Smooth muscle cell (in vitro differentiated cells): ENCODE data around the gene TRIM65. TPM values are rescaled to one million over a fixed set of nuclear protein-coding genes. Genes with fewer than 3 reads are reported as not detected.
"Not testable (repeated sequence)": the region's sequence is repeated elsewhere in the genome, so short reads cannot be mapped to it uniquely, and the experiment has no call there.

Experiments
- DNase-seq: peaks from one replicate; lab custom pipeline; 2025; ENCODE audit not compliant: unreplicated experiment; lab: John Stamatoyannopoulos, UW
- H2AFZ ChIP-seq: fragments of 200-600 bp; sonication (generic); 2 replicates; pipeline ENCODE4 v1.6.0; 2016; ENCODE audit warnings: antibody characterized with exemption, low read depth, mild to moderate bottlenecking
- H3F3A ChIP-seq: fragments of 200-600 bp; sonication (generic); 2 replicates; pipeline ENCODE4 v1.6.0; 2017; ENCODE audit warnings: antibody characterized with exemption, low read depth
- H3K27ac ChIP-seq: fragments of 200-600 bp; sonication (generic); 2 replicates; pipeline ENCODE4 v1.5.1; 2016; ENCODE audit warnings: low read depth, mild to moderate bottlenecking
- H3K27me3 ChIP-seq: fragments of 200-600 bp; sonication (generic); 2 replicates; pipeline ENCODE4 v1.6.1; 2016; ENCODE audit warnings: low read depth, mild to moderate bottlenecking
- H3K36me3 ChIP-seq: fragments of 200-600 bp; sonication (generic); 2 replicates; pipeline ENCODE4 v1.5.1; 2016; ENCODE audit warnings: low read depth
- H3K4me1 ChIP-seq: fragments of 200-600 bp; sonication (generic); 2 replicates; pipeline ENCODE4 v1.5.1; 2016; ENCODE audit warnings: low read depth
- H3K4me2 ChIP-seq: fragments of 200-600 bp; sonication (generic); 2 replicates; pipeline ENCODE4 v1.6.0; 2016; ENCODE audit warnings: mild to moderate bottlenecking
- H3K4me3 ChIP-seq: fragments of 200-600 bp; sonication (generic); 2 replicates; pipeline ENCODE4 v1.5.1; 2016; ENCODE audit warnings: mild to moderate bottlenecking
- H3K79me2 ChIP-seq: fragments of 200-600 bp; sonication (generic); 2 replicates; pipeline ENCODE4 v1.6.0; 2016; ENCODE audit warnings: low read depth, mild to moderate bottlenecking
- H3K9ac ChIP-seq: fragments of 200-600 bp; sonication (generic); 2 replicates; pipeline ENCODE4 v1.6.0; 2016; ENCODE audit warnings: low read depth
- H3K9me3 ChIP-seq: fragments of 200-600 bp; sonication (generic); replicated peaks from 2 replicates; pipeline ENCODE4 v1.5.1; 2016; ENCODE audit warnings: low read depth
- H4K20me1 ChIP-seq: fragments of 200-600 bp; sonication (generic); 2 replicates; pipeline ENCODE4 v1.6.0; 2016; ENCODE audit warnings: low read depth
- WGBS: methylation state at CpG from one replicate; pipeline ENCODE4 v1.1.7; 2016; ENCODE audit warnings: low lambda C conversion rate; 5-methylcytosine and 5-hydroxymethylcytosine counted together
- polyA plus RNA-seq: library from polyadenylated mRNA; unstranded; fragments of >200 nt; fragmentation: Nextera tagmentation; extraction: Ambion mirVana; gene quantifications from 2 replicates; pipeline ENCODE4 v1.2.1, GENCODE V29; 2016
- total RNA-seq: library from RNA; depleted of rRNA; stranded (reverse); fragments of >200 nt; gene quantifications from 2 replicates; pipeline ENCODE4 v1.2.3, GENCODE V29; 2014
- TF ChIP-seq, protein P1 (sequence below): fragments of 200-600 bp; sonication (generic); IDR thresholded peaks from 2 replicates; pipeline ENCODE4 v1.5.1; 2017; ENCODE audit warnings: borderline replicate concordance, mild to moderate bottlenecking, antibody characterized with exemption; ENCODE audit not compliant: insufficient read depth, poor library complexity, severe bottlenecking

The TRIM65 gene
- total and polyA plus RNA-seq, 2 experiments from 2014 or later: 13.3 to 17.4 TPM

DNA sequence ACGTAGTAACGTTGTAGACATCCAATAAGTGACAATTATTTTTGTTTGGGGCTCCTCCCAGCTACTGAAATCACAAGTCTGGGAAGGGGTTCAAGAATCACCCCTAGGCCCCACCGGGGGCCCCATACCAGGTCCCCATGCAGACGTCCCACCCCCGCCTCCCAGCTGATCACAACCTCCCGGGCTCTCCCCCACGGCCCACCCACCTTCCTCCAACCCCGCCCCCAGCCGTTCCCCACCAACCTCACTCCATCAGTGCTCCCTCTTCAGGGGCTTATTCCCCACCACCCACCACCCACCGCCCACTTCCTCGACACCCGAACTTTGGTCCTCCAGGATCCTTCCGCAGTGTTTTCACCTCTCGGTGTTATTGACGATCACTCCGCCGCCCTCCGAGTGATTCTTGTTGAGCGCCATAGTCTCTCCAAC, 41.9 kb downstream of the TRIM65 start:
- Histone ChIP-seq H3K4me3 (peak overlapping the region; percentile 75), H3K4me1 (peaks cover 8% of the 10 kb centered on the region), H3K9ac (peak overlapping the region; percentile 68), H3K27me3 (no peaks in the 10 kb centered on the region), H3K36me3 (no peaks in the 10 kb centered on the region), H3K4me2 (peak overlapping the region; percentile 84), H3K27ac (peak overlapping the region; percentile 81), H4K20me1 (peaks cover 16% of the 10 kb centered on the region), H3K79me2 (peaks cover 6% of the 10 kb centered on the region), H3K9me3 (no peaks in the 10 kb centered on the region), H3F3A (peaks cover 10% of the 10 kb centered on the region), H2AFZ (no peak overlapping the region)
- no peak for DNase-seq
- TF ChIP-seq, protein P1, sequence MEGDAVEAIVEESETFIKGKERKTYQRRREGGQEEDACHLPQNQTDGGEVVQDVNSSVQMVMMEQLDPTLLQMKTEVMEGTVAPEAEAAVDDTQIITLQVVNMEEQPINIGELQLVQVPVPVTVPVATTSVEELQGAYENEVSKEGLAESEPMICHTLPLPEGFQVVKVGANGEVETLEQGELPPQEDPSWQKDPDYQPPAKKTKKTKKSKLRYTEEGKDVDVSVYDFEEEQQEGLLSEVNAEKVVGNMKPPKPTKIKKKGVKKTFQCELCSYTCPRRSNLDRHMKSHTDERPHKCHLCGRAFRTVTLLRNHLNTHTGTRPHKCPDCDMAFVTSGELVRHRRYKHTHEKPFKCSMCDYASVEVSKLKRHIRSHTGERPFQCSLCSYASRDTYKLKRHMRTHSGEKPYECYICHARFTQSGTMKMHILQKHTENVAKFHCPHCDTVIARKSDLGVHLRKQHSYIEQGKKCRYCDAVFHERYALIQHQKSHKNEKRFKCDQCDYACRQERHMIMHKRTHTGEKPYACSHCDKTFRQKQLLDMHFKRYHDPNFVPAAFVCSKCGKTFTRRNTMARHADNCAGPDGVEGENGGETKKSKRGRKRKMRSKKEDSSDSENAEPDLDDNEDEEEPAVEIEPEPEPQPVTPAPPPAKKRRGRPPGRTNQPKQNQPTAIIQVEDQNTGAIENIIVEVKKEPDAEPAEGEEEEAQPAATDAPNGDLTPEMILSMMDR: no peak
- 1% methylated on average over 19 of the region's 19 CpGs for WGBS

DNA sequence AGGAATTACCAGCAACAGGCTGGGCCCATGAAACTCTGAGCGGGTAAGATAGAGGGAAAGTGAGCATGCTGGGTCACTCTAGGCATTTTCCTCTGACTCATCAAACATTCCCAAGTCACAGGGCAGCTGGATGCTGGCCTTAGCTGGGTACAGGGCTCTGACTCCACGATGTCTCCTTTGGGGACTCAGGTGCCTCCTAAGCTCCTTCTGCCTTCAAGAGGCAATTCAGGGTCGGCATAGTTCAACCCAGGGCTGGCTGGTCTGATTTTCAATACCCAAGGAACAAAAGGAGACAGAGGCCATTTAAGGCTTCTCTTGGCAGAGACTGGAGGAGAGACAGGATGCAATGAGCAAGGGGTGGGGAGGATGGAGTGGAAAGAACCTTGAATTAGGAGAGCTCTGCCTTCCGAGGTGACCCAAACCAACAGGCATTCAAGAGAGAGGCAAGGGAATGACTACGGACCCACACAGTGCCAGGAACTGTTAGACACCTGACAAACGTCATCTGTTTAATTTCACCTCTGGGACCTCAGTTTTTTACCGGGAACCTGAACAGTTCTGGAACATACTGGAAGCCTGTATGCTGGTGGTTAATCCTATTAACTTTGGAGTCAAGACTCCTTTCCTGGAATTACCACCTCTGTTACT, 42.5 kb downstream of the TRIM65 start:
- no peak overlapping the region for H2AFZ ChIP-seq
- H3K36me3 ChIP-seq: no peaks in the 10 kb centered on the region
- DNase-seq: peak; percentile 12

DNA sequence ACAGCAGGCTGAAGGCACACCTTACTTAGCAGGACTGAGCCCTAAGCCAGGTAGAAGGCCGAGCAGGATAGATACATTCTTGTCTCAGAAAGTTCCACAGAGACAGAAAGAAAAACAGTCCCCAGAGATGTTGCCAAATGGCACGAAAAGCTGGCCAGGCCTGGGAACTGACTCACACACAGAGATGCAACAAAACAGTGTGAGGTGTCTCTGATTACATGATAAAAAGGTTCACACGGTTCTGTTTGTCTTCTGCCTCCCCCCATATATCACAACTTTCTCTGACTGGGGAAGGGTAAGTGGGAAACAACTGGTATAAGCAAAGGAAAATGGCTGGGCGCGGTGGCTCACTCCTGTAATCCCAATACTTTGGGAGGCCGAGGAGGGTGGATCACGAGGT, 43.3 kb downstream of the TRIM65 start:
- H3K4me3 ChIP-seq: no peak overlapping the region
- WGBS: 66% methylated on average over 7 of the region's 7 CpGs
- no peak for DNase-seq

More for the DNA sequence above, 42.5 kb downstream of the TRIM65 start:
- Histone ChIP-seq H3K4me2 (peak overlapping the region; percentile 84), H4K20me1 (peaks cover 16% of the 10 kb centered on the region), H3K27me3 (no peaks in the 10 kb centered on the region), H3K9me3 (no peaks in the 10 kb centered on the region), H3F3A (peaks cover 10% of the 10 kb centered on the region), H3K79me2 (peaks cover 6% of the 10 kb centered on the region), H3K4me1 (peaks cover 8% of the 10 kb centered on the region), H3K9ac (peak overlapping the region; percentile 68), H3K4me3 (peak overlapping the region; percentile 75), H3K27ac (peak overlapping the region; percentile 81)
- TF ChIP-seq, protein P1: no peak
- WGBS: 35% methylated on average over 7 of the region's 7 CpGs

DNA sequence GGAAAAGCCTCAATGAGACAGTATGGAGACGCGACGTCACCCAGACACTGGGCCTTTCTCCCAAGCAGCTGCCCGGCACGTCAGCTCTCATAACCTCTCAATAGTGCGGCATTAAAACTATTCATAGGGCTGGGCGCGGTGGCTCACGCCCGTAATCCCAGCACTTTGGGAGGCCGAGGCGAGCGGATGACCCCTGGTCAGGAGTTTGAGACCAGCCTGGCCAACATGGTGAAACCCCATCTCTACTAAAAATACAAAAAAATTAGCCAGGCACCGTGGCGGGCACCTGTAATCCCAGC, 45.1 kb downstream of the TRIM65 start:
- H3K79me2 ChIP-seq, H3K9ac ChIP-seq, H3K36me3 ChIP-seq, H3K27me3 ChIP-seq, H2AFZ ChIP-seq, H3K4me1 ChIP-seq, H3K9me3 ChIP-seq, H3K4me3 ChIP-seq, H3K4me2 ChIP-seq, DNase-seq, H3K27ac ChIP-seq: not testable (repeated sequence)
- H3F3A ChIP-seq: peaks cover 10% of the 10 kb centered on the region
- H4K20me1 ChIP-seq: peaks cover 16% of the 10 kb centered on the region
- 99% methylated on average over 15 of the region's 15 CpGs for WGBS

More for the DNA sequence above, 43.3 kb downstream of the TRIM65 start:
- peak overlapping the region; percentile 84 for H3K4me2 ChIP-seq
- H3K27ac ChIP-seq: peak overlapping the region; percentile 81
- no peak overlapping the region for H2AFZ ChIP-seq
- H4K20me1 ChIP-seq: peaks cover 16% of the 10 kb centered on the region
- H3K9me3 ChIP-seq: no peaks in the 10 kb centered on the region
- no peaks in the 10 kb centered on the region for H3K27me3 ChIP-seq
- H3K9ac ChIP-seq: peak overlapping the region; percentile 30
- H3F3A ChIP-seq: peaks cover 10% of the 10 kb centered on the region
- H3K4me1 ChIP-seq: peaks cover 8% of the 10 kb centered on the region
- TF ChIP-seq, protein P1: no peak
- peaks cover 6% of the 10 kb centered on the region for H3K79me2 ChIP-seq
- no peaks in the 10 kb centered on the region for H3K36me3 ChIP-seq
